TTC549 (cell line): Measurements from ENCODE around the gene NIP7.

Experiments used
- FAIRE-seq: peaks from 2 replicates; lab custom pipeline; 2012; peaks lifted over from hg19 to GRCh38; lab: Jason Lieb, UNC

The NIP7 gene

DNA sequence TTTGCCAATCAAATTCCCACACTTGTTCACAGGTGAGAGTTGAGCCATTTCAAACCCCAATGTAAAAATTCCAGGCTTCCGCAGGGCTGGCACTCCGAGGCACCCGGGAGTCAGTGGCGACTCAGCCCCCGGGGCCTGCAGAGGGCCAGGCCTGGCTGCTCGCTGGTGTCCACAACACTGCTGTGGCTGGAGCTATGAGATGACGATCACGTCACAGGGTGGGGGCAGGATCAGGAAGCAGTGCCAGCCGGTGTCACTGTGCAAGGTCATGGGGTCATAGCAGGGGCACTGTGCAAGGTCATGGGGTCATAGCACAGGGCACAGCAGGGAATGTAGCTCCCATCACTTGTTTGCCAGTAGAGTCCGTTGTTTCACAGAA, 20.7 kb upstream of the NIP7 start:
- no peak for FAIRE-seq

DNA sequence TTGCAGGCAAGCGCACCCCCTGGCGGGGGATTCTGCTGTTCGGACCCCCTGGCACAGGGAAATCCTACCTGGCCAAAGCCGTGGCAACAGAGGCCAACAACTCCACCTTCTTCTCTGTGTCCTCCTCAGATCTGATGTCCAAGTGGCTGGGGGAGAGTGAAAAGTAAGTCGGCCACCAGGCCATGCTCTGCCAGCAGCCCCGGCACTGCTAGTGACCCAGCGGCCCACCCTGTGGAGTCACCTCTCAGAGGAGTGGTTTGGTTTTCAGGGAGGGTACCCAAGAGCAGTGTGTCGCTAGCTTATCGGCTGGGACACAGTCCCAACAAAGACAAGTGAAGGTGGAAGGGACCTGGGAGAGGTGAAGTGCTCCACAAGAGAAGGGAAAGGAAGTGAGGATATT, 20.2 kb upstream of the NIP7 start:
- FAIRE-seq, result no peak

DNA sequence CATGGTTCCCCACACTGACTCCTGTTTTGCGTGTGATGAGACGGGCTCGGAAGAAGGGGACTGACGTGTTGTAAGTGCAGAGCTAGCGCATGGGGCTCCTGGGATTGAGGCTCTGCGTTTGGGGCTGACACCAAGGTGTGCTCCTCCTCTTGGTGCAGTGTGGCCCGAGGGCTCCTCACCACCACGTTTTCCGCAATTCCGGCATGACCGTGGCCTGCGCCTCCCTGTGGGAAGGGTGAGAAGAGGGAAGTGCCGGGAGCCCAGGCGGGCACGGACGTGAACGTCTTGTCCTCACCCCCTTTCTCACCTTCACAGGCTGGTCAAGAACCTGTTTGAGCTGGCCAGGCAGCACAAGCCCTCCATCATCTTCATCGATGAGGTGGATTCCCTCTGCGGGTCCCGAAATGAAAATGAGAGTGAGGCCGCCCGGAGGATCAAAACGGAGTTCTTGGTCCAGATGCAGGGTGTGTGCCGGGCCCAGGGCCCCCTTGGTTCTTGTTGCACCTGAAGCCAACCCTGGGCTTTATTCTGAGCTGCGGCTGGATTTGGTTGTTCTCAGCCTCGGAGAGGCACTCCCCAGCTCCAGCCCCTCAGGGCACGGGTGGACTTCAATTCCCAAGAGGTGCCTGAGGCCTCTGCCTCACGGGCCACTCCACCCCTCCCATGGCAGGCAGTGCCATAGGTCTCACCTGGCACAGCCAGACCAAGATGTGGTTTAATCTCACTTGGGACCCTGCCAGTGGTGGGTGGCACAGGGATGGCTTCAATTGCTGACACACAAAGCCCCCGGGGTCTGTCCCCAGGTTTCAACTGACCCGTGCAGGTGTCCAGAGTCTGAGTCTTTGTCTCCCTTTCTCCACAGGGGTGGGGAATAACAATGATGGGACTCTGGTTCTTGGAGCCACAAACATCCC, 19.5 kb upstream of the NIP7 start:
- no peak for FAIRE-seq

DNA sequence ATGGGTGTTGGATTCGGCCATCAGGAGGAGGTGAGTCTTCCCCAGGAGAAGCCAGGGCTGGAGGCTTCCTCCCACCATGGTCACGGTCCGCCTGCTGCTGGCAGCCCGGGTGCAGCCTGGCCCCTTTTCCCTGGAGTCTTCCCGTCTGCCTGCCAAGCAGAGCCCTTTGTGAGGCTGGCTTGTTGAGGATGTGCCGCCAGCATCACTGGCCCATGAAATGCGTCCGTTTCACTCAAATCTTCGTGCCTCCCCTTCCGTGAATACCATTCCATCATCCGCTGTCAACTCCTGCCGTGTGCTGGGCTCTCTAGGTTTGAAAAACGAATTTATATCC, 18.9 kb upstream of the NIP7 start:
- no peak for FAIRE-seq

DNA sequence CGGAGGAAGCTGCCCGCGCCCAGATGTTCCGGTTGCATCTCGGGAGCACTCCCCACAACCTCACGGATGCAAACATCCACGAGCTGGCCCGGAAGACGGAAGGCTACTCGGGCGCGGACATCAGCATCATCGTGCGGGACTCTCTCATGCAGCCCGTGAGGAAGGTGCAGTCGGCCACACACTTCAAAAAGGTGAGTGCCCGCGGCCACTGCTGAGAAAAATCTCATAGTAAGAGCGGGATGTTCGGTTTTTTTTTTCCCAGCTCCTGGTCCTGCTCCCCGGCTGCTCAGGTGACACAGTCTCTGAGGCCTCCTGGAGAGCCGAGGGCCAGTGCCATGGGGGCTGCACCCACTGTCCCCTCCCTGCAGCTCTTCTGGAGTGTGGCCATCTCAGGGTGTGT, 18.5 kb upstream of the NIP7 start:
- no peak for FAIRE-seq

DNA sequence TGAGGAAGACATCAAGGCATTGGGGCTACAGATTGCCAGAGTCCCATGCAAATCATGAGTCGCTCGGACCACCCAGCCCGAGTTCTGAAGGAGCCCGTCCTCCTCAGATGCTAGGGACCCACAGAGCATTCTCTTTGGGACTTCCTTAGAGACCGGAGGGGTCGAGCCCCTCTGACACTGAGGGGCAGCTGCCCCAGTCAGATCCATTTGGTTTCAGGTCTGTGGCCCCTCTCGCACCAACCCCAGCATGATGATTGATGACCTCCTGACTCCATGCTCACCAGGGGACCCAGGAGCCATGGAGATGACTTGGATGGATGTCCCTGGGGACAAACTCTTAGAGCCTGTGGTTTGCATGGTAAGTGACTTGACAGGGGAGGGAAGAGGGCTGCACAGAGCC, 17.2 kb upstream of the NIP7 start:
- no peak for FAIRE-seq

DNA sequence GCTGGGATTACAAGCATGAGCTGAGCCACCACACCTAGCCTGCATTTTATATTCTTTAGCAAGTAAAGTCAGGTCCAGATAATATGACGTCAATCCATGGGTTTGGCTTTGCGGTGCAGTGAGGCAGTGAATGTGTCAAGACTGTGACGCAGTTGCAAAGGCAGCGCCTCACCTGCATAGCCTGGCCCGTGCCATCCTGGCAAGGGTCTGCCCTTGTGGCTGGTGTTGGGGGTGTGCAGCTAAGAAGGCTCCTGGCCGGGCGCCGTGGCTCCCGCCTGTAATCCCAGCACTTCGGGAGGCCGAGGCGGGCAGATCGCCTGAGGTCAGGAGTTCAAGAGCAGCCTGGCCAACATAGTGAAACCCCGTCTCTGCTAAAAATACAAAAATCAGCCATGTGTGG, 16.2 kb upstream of the NIP7 start:
- no peak for FAIRE-seq

DNA sequence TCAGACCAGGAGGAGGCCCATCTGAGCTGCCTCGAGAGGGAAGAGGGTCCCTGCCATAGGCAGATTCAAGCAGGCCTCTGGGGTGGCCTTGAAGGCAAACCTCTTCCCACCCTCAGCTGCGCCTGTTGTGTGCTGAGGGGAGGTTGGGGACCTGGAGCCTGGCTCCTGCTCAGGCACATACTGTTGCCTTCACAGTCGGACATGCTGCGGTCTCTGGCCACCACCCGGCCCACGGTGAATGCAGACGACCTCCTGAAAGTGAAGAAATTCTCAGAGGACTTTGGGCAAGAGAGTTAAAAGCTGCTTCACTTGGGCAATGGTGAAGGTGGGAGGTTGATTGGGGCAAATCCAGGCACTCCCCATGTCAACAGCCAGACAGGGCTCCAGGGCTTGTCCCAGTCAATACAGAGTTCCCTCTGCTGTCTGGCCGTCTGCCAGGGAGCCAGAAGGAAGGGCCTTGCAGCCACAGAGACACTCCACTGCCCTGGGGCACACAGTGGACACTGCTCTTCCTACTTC, 15.5 kb upstream of the NIP7 start:
- FAIRE-seq, result no peak

DNA sequence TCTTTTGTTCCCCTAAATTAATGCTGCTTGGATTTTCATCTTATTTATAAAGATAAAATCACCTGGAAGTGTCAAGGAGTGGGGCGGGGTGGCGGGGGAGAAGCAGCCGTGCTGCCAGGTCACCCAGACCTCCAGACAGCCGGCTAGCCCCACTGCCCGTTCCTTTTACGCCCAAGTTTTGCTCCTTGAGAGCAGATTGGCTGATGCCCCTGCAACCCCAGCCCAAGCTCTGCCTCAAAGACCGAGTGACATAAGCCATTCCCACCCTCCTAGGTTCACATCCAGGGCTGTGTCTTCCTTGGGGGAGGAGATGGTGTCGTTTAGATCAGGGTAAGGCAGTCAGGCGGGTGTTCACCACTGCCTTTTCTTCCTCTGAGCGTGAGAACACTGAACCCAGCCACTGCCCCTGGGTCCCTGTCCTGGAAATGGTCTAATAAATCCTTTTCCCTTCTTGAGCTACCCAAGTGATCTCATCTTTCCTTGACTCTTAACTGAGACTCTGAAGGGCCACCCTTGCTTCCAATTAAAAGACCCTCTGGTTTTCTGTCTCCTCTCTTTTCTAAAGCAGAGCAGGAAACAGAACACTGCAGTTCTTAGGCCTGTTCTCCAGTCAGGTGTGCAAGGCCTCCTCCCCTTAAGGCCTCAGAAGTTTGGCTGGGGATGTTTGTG, 14.9 kb upstream of the NIP7 start:
- FAIRE-seq, result no peak

DNA sequence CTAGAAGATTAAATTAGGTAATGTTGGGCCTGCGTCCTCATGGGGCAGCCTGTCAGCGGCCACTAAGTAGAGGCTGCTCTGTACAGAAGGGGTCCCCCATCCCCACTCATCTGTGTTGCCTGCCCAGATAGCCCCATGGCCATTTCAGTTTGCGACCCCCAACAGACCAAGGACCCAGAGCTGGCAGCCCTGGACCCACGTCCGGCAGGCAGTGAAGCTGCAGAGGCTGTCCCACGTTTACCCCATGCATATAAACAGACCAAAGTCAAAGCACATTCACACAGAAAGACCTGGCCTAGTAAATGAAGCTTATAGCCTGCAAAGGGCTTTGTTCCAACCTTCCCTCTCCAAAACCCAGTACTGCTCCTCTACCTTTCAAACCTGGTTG, 13.8 kb upstream of the NIP7 start:
- no peak for FAIRE-seq

DNA sequence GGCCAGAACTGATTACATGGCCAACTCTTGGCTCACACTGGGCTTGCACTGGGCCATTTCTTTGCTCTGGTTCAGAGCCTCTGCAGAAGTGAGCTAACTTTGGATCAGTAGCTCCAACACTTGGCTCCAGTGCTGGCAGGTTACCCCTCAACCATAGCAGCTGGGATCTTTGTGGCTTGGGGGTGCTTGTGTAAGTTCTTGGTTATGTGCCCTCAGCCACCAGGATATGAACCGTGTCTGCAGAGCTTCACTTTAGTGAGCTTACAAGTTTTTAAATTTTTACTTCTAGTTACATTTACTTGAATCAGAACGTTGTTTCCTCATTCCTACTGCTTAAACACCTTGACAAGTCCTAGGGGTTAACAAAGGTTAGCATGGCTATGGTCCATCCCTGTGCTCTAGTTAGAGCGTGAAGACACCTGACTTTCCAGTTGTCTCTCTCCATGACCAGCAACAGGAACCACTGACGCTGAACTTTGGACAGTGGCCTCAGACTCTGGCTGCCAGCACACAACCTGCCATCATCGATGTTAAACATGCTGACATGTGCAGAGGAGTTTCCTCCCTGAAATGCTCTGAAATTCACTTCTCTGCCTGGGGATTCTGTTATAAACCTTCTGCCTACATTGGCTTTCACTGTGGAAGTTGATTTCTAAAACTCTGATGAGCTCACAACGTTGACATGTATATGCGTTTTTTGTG, 13.2 kb upstream of the NIP7 start:
- FAIRE-seq, result no peak

DNA sequence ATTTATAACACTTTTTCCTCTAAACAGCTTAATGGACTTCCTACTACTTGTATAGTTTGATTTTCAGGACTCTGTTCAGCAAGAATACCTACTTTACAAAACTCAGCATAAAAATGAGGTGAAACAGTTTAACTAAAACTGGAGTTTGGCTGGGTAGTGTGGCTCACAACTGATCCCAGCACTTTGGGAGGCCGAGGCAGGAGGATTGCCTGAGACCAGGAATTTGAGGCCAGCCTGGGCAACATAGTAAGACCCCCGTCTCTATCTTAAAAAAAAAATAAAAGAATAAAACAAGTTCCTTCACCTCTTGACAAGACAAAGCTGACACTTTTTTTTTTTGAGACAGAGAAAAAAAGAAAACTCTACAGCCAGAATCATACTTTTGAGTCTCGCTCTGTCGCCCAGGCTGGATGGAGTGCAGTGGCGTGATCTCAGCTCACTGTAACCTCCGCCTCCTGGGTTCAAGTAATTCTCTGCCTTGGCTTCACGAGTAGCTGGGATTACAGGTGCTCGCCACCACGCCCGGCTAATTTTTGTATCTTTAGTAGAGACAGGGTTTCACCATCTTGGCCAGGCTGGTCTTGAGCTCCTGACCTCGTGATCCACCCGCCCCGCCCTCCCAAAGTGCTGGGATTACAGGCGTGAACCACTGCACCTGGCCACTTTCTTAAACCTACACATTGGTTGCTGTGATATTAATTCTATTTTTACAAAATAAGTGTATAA, 11.8 kb upstream of the NIP7 start:
- no peak for FAIRE-seq

DNA sequence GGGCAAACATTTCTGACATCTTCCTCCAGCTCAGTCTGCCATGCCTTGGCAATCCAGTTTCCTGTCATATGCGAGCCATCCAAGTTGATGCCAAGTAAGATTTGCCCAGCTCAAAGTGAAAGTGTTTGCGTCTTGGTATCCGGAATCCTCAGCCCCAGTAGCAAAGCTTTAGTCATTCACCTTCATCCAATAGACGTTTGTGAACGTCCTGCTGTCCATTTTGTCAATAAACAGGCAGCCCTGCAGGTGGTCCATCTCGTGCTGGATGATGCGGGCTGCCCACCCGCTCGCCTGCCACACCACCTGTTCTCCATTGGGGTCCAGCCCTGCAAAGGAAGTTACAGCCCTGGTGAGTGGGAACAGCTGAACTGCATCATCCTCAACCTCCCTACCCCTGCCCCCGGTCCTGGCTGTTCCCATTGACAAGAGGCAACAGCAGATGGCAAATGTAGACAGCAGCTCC, 10.7 kb upstream of the NIP7 start:
- no peak for FAIRE-seq

DNA sequence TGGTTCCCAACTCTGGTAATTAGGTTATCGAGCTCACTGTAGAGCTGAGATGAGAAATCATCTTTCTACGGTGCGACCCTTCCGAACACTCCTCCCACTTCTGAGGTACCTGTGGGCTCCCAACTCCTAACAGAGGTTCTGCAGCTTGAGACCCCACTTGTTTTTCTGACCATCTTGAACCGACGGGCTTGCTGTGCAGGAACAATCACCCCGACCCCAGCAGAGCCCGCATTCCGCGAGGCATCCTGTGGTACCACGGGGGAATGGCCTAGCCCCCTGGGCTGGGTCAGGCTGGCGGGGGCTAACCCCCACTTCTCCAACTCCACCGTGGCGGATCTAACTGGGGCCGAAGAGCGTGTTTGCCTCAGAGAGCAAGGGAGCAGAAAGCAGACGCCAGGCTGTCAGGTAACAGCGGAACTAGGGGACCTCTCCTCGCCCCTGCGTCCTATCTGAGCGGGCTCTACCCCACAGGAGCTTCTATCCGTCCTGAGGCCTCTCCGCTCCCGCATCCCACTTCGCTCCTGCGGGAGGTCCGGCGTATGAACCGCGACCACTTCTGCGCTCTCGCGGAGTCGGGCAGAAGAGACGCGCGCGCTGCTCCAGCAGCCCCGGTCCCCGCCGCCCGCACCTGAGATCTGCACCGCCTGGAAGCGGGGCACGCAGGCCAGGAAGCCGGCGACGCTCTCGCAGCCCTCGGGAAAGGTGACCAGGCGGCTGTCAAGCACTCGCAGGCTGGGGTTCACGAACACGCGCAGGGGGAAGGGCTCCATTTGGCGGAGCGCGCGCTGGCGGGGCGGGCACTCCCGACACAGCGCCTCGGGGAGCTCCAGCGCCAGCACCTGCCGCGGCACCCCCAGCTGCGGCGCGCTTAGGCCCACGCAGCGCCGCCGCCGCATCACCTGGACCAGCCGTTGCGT, 9.9 kb upstream of the NIP7 start:
- FAIRE-seq, result no peak

DNA sequence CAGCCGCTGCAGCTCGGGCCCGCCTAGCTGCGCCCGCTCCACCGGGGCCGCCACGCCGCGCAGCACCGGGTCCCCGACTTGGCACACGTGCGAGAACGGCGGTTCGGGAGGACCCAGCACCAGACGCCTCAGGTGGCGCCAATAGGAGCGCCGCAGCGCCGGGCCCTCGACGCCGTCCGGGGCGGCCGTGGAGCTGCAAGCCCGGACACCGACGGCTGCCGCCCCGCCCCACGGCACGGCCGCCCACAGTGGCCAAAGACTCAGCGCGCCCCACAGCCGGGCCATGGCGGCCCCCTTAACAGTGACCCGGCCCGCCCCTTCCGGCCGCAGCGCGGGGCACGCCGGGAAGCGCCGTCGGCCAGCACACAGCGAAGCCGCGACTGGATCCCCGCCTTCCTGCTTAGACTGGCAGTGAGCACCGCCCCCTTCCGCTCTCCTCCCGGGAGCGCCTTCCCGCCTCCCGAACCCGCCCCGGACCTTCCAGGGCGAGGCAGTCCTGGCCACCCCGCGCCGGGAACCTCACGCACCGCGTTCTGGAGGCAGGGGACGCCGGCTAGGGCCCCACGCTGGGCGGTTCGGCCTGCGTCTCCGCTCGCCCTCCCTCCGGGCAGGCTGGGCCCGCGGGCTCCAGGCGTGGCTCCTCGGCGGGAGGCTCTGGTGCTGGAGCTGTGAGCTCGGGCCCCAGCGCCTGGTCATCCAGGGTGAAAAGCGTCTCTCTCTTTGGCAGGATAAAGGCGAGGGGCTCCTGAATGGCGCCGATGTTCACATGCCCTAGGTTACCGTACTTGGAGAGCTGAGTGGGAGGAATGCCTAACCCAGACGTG, 9.1 kb upstream of the NIP7 start, which contains the start of gene PDF:
PDF (minus strand) TSS at position 303 of the 824 bp plus-strand sequence; CDS start at position 285, 18 bp downstream.
- no peak for FAIRE-seq

DNA sequence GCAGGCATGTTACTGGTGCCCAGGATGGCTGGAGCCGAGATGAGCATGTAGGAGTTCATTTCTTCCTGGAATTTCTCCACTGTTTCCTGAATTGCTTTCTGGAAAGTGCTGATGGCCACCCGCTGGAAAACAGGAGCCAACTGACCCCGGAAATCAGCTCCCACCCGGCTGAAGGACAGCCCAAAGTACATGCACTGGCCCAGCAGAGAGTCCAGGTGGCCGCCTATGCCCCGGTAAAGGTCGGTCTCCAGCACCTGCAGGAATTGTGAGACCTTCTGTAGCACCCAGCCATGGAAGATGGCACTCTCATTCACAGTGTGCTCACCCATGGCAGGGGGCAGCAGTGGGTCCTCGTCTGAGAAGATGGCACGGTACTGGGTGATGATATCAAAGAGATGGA, 4.9 kb upstream of the NIP7 start:
- FAIRE-seq, result no peak

DNA sequence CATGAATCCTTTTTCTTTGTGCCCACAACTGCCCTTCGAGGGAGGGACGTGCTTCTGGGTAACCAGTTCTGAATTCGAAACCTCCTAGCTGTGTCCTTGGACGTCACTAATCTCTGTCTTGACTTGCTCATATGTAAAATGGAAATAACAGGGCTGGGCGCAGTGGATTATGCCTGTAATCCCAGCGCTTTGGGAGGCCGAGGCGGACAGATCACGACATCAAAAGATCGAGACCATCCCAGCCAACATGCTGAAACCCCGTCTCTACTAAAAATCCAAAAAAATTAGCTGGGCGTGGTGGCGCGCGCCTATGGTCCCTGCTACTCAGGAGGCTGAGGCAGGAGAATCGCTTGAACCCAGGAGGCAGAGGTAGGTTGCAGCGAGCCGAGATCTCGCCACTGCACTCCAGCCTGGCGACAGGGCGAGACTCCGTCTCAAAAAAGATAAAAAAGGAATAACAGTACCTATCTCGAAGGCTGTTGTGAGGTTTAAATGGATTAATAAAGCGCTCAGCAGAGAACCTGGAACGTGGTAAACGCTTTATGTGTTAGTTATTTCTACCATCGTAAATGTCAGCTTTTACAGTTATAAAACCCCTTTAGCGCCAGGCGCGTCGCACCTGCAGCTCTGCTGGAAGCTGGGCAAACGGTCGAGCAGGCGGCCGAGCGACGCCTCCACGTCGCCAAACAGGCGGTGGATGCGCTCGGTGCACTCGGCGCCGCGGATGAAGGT, 849 bp upstream of the NIP7 start:
- FAIRE-seq, result no peak

DNA sequence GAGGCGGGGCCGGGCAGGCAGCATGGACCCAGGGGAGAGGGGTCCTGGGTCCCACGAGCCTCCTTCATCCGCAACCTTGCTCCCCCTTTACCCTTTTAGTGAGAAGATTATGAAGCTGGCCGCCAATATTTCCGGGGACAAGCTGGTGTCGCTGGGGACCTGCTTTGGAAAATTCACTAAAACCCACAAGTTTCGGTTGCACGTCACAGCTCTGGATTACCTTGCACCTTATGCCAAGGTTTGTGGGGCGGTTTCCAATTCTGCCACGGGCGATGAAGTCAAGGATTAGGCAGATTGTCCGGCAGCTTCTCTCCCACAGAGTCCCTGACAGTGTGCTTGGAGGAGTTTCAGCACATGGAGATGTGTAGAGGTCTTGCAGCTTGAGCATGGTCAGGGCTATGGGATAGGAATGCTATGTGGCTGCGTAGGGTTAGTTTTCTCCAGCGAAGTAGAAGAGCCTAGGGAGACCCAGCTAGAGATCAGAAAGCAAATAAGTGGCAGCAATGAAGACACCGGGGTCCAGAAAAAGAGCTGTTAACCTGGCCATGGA, 598 bp downstream of the NIP7 start:
- no peak for FAIRE-seq

DNA sequence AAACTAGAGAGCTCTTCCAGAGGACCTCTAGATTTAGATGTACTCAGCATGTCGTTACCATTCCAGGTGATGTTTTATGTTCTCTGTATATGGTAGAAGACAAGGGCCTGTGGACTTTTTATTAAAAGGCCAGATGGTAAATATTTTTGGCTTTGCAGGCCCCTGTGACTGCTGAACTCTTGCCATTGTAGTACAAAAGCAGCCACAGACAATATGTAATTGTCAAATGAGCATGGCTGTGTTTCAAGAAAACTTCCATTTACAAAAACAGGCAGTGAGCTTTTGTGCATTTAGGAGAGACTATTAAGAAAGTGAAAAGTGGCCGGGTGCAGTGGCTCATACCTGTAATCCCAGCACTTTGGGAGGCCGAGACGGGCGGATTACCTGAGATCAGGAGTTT, 4.6 kb downstream of the NIP7 start:
- no peak for FAIRE-seq
